Measurements from ENCODE around the gene ZDHHC14.

Gene ZDHHC14

DNA sequence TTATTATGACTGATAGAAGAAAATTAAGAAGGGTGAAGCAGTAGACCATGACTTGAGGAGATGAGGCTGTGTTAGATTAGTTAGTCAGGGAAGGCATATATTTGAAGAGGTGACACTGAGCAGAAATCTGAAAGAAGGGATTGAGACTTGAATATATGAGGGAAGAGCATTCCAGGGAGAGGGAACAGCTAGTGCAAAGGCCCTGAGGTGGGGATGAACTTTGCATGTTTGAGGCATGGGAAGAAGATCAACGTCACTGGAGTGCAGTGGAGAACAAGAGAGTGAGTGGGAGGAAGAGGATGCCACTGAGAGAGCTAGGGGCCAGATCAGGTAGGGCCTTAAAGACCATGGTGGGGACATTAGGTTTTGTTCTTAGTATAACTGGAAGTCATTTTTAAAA lies 119.0 kb downstream of the ZDHHC14 start:
- ATAC-seq (ENCODE audit: low read depth) (no peak), DNase-seq (ENCODE audit: low spot score) (no peak)
- no peaks in the 10 kb centered on the region for H3K36me3 ChIP-seq (ENCODE audit: low read depth)
- H3K27ac ChIP-seq (ENCODE audit: poor library complexity, severe bottlenecking), result no peak overlapping the region
- TF ChIP-seq, protein P1, sequence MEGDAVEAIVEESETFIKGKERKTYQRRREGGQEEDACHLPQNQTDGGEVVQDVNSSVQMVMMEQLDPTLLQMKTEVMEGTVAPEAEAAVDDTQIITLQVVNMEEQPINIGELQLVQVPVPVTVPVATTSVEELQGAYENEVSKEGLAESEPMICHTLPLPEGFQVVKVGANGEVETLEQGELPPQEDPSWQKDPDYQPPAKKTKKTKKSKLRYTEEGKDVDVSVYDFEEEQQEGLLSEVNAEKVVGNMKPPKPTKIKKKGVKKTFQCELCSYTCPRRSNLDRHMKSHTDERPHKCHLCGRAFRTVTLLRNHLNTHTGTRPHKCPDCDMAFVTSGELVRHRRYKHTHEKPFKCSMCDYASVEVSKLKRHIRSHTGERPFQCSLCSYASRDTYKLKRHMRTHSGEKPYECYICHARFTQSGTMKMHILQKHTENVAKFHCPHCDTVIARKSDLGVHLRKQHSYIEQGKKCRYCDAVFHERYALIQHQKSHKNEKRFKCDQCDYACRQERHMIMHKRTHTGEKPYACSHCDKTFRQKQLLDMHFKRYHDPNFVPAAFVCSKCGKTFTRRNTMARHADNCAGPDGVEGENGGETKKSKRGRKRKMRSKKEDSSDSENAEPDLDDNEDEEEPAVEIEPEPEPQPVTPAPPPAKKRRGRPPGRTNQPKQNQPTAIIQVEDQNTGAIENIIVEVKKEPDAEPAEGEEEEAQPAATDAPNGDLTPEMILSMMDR (IDR thresholded peaks at IDR 0.05; ENCODE audit: poor library complexity, severe bottlenecking), result no peak
- no peak overlapping the region for H3K4me3 ChIP-seq (ENCODE audit: severe bottlenecking)
- no peaks in the 10 kb centered on the region for H3K9me3 ChIP-seq (ENCODE audit: severe bottlenecking)
- no peaks in the 10 kb centered on the region for H3K4me1 ChIP-seq (ENCODE audit: insufficient read depth, poor library complexity, severe bottlenecking)
- H3K27me3 ChIP-seq (ENCODE audit: insufficient read depth, poor library complexity, severe bottlenecking), result no peaks in the 10 kb centered on the region

DNA sequence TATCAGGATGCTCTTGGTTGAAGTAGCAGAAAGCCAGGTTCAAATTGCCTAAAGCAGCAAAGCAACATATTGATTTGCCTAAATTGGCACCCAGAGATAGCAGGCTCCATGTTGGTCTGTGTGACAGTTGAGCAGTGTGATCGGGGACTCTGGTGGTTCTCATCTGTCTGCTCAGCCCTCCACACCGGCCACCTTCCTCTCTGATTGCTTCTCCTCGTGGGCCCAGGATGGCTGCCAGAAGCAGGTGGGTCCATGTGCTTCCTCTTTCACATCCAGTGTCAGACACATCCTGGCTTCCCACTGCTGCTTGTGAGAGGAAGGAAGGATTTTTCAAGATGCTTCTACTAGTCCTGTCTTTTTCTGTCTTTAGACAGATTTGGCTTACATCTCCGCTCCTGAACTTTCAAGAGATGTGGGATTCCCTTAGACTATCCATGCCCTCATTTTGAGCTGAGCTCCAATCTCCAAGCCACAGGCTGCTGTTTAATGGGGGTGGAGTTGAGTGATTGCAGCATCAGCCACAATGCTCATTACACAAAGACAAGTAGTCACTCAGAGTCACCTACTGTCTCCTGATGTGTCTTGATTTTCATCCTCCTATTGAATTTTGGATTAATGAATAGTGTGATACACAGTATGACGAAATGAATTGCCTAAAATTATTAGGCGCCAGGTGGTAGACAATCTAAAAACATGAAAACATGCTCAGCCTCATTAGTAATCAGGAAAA lies 122.2 kb downstream of the ZDHHC14 start:
- ATAC-seq (ENCODE audit: low read depth) (no peak), DNase-seq (ENCODE audit: low spot score) (no peak)
- no peak overlapping the region for H3K27ac ChIP-seq (ENCODE audit: poor library complexity, severe bottlenecking)
- no peaks in the 10 kb centered on the region for H3K4me1 ChIP-seq (ENCODE audit: insufficient read depth, poor library complexity, severe bottlenecking)
- no peaks in the 10 kb centered on the region for H3K36me3 ChIP-seq (ENCODE audit: low read depth)
- no peaks in the 10 kb centered on the region for H3K9me3 ChIP-seq (ENCODE audit: severe bottlenecking)
- no peaks in the 10 kb centered on the region for H3K27me3 ChIP-seq (ENCODE audit: insufficient read depth, poor library complexity, severe bottlenecking)
- TF ChIP-seq, protein P1 (IDR thresholded peaks at IDR 0.05; ENCODE audit: poor library complexity, severe bottlenecking), result no peak
- H3K4me3 ChIP-seq (ENCODE audit: severe bottlenecking), result no peak overlapping the region

DNA sequence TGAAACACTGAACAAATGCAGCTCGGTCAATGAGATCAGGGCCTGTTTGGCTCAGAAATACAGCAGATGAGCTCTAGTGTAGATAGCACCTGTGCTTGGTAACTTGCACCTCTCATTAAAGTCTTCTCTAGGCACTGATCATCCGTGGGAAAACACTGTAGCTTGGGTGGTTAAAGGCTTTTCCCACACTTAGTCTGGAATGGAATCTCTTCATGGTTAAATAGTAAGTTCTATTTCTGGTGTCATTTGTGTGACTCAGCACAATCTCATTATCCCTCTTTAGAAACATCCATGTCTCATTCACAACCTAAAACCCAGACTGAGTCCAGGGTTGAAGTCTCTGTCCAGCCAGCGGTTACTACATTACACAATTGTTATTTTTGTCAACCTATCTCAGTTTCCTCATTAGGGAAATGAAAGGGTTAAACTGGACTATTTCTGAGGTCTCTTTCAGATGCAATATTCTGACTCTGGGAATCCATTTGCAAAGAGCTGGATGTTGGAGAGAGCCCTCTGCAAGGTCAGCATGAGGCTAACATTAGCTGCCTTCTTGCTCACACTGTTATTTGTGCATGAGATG lies 125.0 kb downstream of the ZDHHC14 start:
- Histone ChIP-seq H3K4me3 (ENCODE audit: severe bottlenecking) (no peak overlapping the region), H3K27me3 (ENCODE audit: insufficient read depth, poor library complexity, severe bottlenecking) (no peaks in the 10 kb centered on the region), H3K9me3 (ENCODE audit: severe bottlenecking) (no peaks in the 10 kb centered on the region), H3K36me3 (ENCODE audit: low read depth) (no peaks in the 10 kb centered on the region), H3K27ac (ENCODE audit: poor library complexity, severe bottlenecking) (no peak overlapping the region), H3K4me1 (ENCODE audit: insufficient read depth, poor library complexity, severe bottlenecking) (no peaks in the 10 kb centered on the region)
- ATAC-seq (ENCODE audit: low read depth), result no peak
- no peak for DNase-seq (ENCODE audit: low spot score)
- TF ChIP-seq, protein P1 (IDR thresholded peaks at IDR 0.05; ENCODE audit: poor library complexity, severe bottlenecking), result no peak

DNA sequence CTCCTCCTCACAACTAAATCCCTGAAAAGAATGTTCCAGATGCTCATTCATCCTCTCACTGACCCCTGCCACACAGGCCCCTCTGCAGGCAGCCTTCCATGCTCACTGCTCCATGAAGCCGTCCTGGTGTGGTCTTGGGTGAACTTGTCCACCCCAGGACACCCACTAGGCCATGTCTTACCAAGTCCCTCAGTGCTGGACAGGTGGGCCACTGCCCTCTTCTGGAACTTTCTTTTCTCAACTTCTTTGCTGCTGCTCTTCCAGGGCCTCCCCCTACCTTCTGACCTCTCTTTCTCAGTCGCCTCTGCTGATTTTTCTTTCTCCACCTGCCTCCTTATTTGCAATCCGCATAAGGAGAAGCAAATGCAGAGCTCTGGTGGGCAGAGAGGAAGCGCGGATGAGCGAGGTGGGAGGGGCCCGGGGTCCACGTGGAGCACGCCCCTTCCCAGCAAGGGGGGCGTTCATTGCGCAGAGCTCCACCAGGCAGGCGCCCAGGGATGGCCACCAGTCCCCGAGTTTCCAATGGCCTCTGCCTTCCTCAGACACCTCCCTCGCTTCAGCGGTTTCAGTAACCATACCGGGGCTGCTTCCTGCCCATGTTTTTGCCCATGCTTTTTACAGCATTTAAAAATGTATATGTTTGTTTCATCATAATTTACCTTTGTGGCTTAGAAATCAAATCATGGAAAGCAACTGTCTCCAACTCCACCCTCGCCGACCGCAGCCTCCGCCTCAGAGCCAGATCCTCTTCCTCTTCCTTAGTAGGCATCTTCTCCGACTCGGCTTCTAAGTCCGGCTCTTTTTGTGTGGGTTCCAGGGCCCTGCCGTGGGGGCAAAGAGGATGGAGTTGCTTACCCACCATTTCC lies 129.6 kb downstream of the ZDHHC14 start:
- ATAC-seq (ENCODE audit: low read depth) (no peak), DNase-seq (ENCODE audit: low spot score) (no peak)
- Histone ChIP-seq H3K27ac (ENCODE audit: poor library complexity, severe bottlenecking) (no peak overlapping the region), H3K36me3 (ENCODE audit: low read depth) (no peaks in the 10 kb centered on the region), H3K9me3 (ENCODE audit: severe bottlenecking) (no peaks in the 10 kb centered on the region), H3K27me3 (ENCODE audit: insufficient read depth, poor library complexity, severe bottlenecking) (no peaks in the 10 kb centered on the region), H3K4me3 (ENCODE audit: severe bottlenecking) (no peak overlapping the region), H3K4me1 (ENCODE audit: insufficient read depth, poor library complexity, severe bottlenecking) (no peaks in the 10 kb centered on the region)
- TF ChIP-seq, protein P1 (IDR thresholded peaks at IDR 0.05; ENCODE audit: poor library complexity, severe bottlenecking), result no peak
